UCSD-AML1 (cell line): ENCODE measurements around the gene APCDD1.
A peak's percentile ranks its signal among the peaks of the same experiment; 100 is the strongest.
"Not testable (repeated sequence)": the region's sequence is repeated elsewhere in the genome, so short reads cannot be mapped to it uniquely, and the experiment has no call there.

Experiments used
- DNase-seq: peaks from one replicate; lab custom pipeline; 2025; ENCODE audit not compliant: unreplicated experiment; lab: John Stamatoyannopoulos, UW

The APCDD1 gene

DNA sequence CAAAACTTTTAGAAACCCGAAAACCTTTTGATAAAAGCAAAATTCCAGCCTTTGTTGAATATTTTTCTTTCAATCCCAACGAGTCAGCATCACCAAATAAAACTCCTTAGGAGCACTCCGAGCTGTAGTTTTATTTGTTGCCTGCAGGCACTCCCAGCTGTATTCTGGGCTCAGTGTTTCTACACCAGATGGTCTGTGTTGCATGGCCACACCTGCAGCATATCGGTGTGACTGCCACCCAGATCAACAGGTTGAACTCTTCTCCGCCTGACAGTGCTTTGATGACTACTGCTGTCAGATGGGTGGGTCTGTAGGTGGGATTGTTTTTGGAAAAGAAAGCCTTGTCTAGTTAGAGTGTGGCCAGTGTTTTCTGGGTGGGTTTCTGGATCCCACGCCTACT lies 32.7 kb downstream of the APCDD1 start:
- DNase-seq: no peak

DNA sequence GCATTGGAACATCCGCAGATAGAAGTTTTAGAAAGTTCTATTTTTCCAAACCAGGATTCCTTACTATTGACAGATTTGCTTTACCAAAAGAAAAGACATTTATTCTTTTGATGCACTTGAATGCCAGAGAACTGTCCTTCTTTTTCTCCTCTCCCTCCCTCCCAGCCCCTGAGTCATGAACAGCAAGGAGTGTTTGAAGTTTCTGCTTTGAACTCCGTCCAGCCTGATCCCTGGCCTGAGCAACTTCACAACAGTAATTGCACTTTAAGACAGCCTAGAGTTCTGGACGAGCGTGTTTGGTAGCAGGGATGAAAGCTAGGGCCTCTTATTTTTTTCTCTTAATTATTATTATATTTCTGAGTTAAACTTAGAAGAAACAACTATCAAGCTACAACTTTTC lies 33.6 kb downstream of the APCDD1 start:
- DNase-seq: no peak

DNA sequence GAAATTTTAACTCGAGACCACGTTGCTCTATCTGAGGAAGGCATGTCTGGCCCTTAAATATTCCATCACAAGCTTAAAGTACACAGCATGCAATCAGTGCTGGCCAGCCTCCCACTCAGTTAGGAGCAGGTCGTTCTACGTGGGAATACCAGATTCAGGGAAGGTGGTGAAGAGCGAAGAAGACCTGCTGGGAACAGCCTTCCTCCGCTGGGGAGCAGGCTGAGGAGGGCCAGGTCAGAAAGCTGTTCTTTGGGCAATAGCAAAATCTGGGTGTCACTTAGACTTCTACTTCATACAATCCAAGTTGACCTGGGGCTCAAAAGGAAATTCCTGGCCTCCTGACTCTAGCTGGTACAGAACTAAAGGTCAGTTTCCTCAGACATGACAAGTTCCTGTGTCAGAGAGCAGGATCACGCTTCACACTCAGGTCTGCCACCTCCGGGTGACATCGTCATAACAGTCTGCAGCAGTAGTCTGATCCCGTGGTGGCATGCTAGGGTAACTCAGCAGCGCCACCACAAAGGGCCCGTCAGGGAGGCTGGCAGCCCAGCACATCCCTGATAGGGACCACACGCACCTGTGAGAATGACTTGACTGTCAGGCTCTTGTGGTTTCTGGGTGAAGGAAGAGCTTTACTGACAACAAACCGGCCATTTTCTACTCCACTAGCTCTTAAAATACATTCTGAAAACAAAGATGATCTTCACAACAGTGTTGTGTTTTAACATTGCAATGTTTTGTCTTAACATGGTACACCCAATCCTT lies 36.1 kb downstream of the APCDD1 start:
- peak; percentile 67 for DNase-seq

DNA sequence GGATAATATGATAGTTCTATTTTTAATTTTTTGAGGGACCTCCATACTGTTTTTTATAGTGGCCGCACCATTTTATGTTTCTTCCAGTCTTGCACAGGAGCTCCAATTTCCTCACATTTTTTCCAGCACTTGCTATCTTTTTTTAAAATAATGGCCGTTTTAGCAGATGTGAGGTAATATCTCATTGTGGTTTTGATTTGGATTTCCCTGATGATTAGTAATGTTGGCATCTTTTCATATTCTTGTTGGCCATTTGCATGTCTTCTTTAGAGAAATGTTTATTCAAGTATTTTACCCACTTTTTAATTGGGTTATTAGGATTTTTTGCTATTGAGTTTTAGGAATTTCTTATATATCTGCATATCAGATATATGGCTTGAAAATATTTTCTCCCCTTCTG lies 41.5 kb downstream of the APCDD1 start:
- DNase-seq: no peak

DNA sequence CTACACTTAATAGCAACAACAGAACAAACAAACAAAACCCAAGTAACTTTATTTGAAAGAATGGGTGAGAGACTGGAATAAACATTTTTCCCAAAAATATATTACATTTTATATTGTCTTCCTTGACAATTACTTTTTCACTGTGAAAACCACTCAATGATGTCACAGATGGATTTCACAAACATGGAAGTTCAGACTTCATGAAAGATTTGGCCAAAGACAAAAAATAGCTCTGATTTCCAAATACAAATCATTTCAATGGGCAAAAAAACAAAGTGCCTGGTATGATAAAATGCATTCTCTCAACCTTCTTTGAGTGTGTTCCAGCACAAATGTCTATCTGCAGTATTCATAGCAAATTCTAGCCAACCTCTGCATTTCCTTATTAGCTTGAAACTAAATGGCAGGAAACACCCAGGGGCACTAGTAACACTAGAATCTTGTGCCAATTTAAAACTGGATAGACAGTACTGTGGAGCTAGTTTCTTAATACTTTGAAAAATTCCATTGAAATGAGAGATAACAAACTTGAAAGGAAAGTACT lies 42.8 kb downstream of the APCDD1 start:
- no peak for DNase-seq

DNA sequence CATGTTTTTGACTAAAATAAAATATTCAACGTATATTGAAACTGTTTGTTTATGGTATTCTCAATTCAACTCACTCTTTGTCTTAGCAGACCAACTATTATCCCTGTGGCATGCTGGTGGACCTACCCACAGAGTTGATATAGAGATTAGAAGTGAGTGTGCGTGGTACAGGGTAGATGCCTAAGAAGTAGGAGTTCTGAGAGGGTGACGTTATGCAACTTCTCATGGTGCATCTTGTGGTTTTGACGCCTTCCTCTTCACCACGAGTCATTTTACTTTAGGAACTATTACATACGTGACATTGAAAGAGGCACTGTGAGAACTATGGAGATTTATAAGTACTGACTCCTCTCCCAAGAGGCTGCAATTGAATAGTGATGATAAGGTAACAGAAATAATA lies 44.8 kb downstream of the APCDD1 start:
- no peak for DNase-seq

DNA sequence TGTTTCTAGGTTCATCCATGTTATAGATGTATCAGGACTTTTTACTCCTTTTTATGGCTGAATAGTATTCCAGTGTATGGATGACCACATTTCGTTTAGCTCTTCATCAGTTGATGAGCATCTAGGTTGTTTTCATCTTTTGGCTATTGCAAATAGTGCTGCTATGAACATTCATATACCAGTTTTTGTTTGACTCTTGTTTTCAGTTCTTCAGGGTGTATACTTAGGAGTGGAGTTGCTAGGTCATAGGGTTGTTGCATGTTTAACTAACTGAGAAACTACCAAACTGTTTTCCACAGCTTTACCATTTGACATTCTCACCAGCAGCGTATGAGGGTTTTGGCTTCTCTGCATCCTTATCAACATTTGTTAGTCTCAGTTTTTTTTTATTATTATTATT lies 45.6 kb downstream of the APCDD1 start:
- no peak for DNase-seq

DNA sequence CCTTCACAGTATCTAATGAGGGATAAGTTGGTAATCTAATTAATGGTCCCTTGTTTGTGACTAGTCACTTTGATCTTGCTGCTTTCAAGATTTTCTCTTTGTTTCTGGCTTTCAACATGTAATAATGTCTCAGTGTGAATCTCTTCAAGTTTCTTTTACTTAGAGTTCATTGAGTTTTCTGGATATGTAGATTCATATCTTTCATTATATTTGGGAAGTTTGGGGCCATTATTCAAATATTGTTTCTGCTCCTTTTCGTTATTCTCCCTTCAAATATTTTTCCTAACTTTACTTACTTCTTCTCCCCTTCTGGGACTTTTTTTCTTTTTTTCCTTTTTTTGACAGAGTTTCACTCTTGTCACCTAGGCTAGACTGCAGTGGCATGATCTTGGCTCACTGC lies 50.3 kb downstream of the APCDD1 start:
- no peak for DNase-seq

DNA sequence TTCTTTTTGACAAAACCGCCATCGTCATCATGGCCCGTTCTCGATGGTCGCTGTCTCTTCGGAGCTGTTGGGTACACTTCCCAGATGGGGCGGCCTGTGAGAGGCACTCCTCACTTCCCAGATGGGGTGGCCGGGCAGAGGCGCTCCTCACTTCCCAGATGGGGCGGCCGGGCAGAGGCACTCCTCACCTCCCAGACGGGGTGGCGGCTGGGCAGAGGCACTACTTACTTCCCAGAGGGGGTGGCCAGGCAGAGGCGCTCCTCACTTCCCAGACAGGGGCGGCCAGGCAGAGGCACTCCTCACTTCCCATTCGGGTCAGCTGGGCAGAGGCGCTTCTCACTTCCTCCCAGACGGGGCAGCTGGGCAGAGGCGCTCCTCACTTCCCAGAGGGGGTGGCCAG lies 51.5 kb downstream of the APCDD1 start:
- DNase-seq: not testable (repeated sequence)

DNA sequence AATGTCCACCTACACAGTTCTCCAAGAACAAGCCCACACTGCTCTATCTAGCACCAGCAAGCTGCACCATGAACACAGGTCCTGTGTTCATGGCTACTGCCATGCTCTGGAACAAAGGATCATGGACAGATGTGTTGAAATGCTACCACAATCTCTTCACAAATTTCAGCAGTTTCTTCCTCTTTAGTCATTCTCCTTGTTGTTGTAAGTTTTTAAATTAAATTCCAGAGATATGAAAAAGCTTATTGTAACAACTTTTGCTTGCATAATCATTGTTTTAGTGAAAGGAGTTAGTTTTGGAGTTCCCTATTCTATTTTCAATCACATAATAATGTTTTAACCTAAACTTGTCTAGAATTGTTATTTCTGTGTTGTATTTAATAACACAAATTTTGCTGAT lies 54.2 kb downstream of the APCDD1 start:
- no peak for DNase-seq

DNA sequence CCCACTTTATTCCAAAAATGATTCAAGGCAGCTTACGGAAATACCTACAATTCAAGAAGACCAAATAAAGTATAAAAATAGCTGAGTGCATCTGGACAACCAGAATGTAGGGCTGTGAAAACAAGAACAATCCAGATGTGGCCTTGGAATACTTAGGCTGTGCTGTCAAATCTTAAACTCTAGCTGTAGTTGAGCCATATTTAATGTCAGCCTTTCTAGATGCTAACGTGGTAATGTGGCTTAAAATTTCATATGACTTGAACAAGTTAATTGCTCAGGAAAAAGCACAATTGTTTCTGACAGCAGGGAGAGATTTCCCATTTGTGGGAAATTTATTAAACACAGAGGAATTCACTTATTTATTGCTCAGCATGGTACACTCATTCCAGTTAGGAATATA lies 56.8 kb downstream of the APCDD1 start:
- no peak for DNase-seq

DNA sequence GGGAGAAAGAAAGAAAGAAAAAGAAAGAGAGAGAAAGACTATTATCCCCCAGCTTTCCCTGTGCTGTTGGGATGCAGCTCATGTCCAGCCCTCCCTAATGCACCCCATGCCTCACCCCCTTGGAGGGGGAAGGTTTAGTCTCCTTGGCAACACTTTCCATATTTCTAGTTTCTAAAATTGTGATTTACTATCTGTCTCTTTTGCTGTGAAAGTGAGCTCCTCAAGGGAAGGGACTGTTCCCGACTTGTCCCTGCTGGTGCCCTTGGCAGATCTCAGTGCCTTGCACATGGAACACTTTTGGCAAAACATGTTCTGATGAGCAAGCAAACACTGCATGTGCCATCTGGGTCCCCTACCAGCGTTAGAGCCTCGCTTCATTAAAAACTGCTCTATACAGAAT lies 59.6 kb downstream of the APCDD1 start:
- no peak for DNase-seq

DNA sequence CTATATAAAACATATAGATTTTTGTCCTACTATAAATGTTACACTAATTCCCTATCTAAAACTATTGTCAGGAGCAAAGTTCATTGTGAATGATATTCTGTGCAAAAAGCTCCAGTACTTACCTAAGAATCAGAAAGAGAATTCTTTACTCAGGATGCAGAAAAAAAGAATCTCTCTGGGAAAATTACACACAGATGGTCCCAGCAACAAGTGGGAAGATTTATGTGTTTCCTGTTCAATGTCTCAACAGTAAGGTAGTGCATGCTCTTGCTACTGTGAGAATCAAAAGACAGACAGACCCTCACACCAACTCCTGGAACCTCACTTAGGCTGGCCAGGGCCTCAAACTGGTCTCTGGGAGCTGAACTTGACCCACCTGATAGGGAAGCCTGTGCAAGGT lies 60.2 kb downstream of the APCDD1 start:
- no peak for DNase-seq

DNA sequence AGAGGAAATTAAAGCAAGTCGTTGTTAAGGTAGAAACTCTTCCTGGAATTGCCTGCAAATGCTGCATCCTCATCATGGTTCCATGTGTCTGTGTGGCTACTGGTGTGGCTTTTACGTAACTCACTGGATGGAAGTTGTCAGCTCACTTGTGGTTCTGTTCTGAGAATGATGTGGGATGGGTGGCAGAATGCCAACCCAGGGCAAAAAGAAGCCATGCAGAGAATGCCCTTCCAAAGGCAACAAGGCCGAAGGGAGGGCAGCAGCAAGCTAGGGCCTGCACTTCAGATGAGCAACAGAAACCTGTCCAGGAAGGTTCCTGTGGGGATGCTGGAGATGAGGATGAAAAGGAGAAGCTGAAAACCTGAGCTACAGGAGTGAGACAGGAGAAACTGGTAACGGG lies 61.0 kb downstream of the APCDD1 start:
- no peak for DNase-seq

DNA sequence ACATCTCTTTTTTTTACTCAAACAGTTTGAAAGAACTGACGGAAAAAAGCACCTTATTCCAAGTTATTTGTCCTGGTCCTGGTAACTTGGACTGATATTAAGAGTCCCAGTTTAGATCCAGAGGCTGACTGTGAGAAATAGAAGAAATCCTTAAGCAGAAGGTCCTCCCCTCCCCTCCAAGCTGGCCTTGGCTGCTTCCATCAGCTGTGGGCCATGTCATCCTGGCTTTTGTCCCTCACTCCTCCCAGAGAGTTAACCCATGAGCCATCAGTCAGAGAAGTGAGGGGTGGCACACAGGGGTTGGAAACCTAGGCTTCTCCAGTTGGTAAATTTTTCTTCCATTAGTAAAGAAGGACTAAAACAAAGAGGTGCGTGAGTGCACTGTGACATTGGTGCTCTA lies 61.6 kb downstream of the APCDD1 start:
- DNase-seq: no peak

DNA sequence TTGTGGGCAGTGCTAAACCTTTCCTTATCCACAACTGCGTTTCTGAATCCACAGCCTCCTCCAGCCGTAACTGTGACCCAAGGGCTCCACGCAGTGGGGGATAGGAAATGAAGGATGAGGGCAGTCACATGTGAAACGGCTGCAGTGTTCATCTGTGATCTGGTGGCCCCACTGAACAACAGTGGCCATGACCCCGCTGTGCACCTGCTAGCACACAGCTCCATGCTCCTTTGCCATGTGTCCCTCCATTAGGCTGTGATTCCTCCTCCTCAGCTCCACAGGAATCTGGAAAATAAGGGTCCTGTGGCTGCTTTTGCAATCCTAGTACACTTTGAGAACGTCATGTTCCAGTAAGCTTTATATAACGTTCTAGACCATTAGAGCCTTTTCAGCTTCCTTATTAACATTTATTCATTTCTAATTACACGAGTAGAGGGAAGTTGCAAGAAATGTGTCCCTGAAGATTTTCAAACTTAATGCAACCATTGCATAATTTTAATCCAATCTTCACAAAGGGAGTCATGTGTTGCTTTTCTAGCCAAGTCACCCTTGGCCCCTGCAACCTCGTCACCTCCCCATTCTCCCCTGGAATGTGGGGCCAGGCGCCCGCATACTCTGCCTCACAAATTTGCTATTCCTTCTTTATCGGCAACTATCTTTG lies 64.3 kb downstream of the APCDD1 start:
- DNase-seq: peak; percentile 23

DNA sequence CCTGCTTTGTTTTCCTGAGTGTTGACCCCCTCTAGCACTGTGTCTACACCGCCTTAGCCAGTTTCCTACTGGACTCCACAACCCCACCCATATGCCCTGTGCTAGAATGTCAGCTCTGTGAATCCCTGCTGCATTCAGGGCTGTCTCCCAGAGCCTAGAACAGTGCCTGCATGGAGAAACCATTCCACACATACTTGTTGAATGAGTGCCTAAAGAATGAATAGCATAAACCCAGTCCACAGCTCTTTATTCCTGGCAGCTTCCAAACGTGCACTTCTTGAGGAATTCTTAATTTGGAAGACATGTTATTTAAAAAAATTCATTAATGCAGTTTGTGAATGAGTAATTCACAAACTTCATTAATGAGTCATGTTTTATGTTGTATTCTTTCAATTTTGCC lies 64.9 kb downstream of the APCDD1 start:
- no peak for DNase-seq

DNA sequence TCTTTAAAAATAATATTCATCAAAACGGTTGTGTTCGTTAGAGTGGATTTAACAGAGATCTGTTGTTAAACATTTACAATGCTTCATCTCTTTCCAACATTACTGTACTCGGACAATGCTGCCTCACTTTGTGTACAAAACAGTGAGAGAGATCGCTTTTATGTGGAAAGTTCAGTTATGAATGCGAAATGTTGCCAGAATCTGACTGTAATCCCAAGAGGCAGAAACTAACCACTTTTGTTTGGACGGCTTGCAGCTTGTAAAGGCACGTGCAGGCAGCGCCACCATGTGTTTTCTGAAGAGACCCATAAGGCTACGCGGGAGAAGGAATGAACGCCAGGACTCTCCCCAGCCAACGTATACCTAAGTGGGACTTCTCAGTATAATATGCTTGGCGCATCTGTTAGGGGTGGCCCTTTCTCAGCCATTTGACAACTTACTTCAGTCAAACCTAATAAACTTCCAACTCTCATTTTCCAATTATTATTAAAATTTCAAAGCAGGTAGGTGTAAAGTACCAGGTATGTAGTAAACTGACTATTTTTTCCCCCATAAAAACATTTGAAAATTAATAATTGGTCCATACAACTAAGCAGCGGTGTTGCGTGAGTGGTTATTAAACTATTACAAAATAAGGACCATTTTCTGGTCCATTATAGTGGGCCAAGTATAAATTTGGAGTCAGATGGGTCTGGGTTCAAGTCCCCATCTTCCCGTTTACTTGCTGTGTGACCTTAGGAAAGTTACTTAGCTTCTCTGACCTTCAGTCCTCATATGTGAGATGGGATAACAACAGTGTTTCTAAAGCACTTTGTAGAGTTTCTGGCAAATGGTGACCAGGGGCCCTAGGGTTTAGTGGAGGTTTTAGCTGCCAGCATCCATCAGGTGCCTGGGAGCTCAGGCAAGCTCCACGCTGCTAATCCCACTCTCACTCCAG lies 65.8 kb downstream of the APCDD1 start:
- peak; percentile 66 for DNase-seq

DNA sequence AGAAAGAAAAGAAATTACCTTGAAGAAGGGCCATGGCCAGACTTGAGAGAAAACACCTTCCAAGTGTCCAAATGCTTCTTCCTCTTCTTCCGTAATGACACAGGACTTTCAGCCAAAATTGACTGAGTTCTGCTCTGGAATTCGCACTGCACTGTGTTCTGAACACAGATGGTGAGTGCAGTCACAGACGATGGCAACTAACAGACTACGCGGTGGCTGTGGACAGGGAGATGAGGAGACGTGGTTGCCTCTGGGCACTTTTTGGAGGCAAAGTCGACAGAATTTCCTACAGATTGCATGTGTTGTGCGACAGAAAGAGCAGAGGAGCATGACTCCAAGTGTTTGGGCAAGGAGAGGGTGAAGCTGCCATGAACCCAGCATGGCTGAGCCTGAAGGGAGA lies 67.1 kb downstream of the APCDD1 start:
- no peak for DNase-seq

DNA sequence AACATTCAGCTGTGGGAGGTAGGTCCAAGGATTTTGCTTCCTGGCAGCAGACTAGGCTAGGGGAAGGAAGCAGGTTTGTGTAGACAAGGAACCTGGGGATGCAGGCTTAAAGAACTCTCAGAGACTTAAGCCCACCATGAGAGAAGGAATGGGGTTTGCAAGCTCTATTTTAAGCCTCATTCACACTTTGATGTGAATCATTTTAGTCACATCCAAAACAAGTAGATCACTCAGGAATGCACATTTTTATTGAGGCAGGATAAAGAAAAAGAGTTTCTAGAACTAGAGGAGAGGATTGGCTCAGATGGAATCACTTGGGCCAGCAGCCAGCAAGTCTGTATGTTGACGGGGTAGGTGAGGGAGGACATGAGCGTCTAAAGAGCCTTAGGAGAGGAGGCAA lies 68.1 kb downstream of the APCDD1 start:
- DNase-seq: no peak

DNA sequence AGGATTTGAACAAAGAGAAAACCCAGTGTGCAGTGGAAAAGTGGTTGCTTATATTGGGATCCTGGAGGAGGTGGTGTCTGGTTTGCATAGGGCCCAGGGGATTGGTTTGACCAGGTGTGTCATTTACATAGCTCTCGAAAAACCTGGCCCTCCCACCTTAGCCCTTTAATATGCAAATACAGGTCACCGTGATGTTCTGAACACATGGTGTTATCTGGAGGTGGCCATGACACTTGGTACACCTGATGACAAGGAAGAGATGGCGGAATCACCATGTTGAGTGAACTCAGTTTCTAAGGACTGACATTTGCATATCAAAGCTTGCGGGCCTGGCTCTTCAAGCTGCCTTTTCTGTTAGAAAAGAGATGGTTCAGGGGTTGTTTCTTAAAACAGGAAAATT lies 69.1 kb downstream of the APCDD1 start:
- DNase-seq: no peak
